ENCODE measurements around the gene FMO3.

GRCh38 chr1:171166361-171166760, 75.7 kb downstream of the FMO3 start:
- TF ChIP-seq CTCF (conservative IDR thresholded peaks at IDR 0.05; ENCODE audit: low read length) (no peak), EZH2phosphoT487 (IDR thresholded peaks at IDR 0.05; ENCODE audit: borderline replicate concordance, low read depth, low read length) (no peak)
